ENCODE results near the gene FHIP1A. TPM values are rescaled to one million over a fixed set of nuclear protein-coding genes. Genes with fewer than 3 reads are reported as not detected.

The FHIP1A gene
- total RNA-seq, 2 donors from 2014 or later: 18.9 to 29.2 TPM

DNA sequence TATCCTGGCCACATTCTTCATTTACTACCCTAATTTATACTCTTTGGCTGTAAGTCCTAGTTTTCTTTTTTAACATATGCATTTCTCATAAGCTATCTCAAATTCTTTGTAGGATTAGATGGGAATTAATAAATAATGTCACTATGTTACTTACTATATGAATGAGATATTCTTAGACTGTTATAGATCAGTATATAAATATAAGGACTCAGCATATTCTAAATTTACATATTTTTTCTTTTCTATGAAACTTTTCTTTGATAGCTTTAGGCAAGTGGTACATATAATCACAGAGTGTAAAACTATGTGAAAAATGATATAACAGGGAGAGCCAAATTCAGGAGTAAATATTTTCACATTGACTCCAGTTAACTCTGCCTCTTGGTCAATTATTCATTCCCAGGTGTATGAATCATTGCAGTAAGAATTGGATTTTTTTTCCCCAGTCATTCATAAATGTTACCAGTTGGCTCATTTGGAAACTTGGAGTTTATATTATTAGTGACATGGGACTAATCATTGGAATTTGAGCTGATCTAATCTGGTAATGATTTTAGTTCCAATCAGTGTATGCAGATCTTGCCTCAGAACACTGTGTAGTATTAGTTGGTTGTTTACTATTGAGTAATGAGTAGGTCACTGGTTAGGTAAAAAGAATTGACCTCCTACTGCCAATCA is 25.3 kb downstream of the FHIP1A start:
- Mint-ChIP-seq H3K4me3 (no peak overlapping the region), H3K4me1 (peaks cover 40% of the 10 kb centered on the region), H3K36me3 (ENCODE audit: low read depth) (no peaks in the 10 kb centered on the region), H3K9me3 (no peaks in the 10 kb centered on the region), H3K27me3 (ENCODE audit: insufficient read depth) (no peaks in the 10 kb centered on the region), H3K27ac (no peak overlapping the region)
- TF ChIP-seq, protein P1, sequence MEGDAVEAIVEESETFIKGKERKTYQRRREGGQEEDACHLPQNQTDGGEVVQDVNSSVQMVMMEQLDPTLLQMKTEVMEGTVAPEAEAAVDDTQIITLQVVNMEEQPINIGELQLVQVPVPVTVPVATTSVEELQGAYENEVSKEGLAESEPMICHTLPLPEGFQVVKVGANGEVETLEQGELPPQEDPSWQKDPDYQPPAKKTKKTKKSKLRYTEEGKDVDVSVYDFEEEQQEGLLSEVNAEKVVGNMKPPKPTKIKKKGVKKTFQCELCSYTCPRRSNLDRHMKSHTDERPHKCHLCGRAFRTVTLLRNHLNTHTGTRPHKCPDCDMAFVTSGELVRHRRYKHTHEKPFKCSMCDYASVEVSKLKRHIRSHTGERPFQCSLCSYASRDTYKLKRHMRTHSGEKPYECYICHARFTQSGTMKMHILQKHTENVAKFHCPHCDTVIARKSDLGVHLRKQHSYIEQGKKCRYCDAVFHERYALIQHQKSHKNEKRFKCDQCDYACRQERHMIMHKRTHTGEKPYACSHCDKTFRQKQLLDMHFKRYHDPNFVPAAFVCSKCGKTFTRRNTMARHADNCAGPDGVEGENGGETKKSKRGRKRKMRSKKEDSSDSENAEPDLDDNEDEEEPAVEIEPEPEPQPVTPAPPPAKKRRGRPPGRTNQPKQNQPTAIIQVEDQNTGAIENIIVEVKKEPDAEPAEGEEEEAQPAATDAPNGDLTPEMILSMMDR (conservative IDR thresholded peaks at IDR 0.05): no peak
- no peak overlapping the region for H3K9ac ChIP-seq (ENCODE audit: extremely low read depth, low read length, poor library complexity, severe bottlenecking)
- no peaks in the 10 kb centered on the region for H3K9me3 ChIP-seq (ENCODE audit: control insufficient read depth, low read length)
- H3K4me1 ChIP-seq (ENCODE audit: control insufficient read depth, insufficient read depth, low read length): peaks cover 9% of the 10 kb centered on the region
- no peak overlapping the region for H3K4me3 ChIP-seq (ENCODE audit: low read length)
- no peak for DNase-seq
- H3K27ac ChIP-seq (ENCODE audit: low read depth, low read length): no peak overlapping the region
- no peaks in the 10 kb centered on the region for H3K36me3 ChIP-seq (ENCODE audit: control insufficient read depth, insufficient read depth, low read length)
- H3K27me3 ChIP-seq (ENCODE audit: control insufficient read depth, insufficient read depth, low read length, poor library complexity, severe bottlenecking): no peaks in the 10 kb centered on the region

DNA sequence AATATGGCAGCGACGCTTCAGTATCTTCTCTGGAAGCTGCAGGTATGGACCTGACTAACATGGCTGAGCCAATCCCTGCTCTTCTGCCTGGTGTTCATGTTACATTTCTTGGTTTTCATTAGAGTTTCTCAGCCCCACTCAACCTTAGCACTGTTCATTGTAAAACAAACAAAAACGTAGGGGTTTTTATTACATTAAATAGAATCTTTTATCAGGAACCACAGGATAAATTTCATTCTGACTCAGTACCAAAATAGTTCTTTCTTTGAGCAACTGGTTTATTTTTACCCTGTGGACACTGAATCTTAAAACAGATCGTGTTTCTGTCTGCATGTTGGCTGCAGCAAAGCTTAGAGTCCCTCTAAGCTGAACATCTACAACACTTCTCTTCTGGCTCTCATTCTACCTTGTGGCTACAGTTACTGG is 27.1 kb downstream of the FHIP1A start:
- H3K4me3 ChIP-seq (ENCODE audit: low read length): no peak overlapping the region
- TF ChIP-seq, protein P1 (conservative IDR thresholded peaks at IDR 0.05): no peak
- H3K27me3 Mint-ChIP-seq (ENCODE audit: insufficient read depth): no peaks in the 10 kb centered on the region
- H3K4me1 Mint-ChIP-seq: peaks cover 34% of the 10 kb centered on the region
- no peaks in the 10 kb centered on the region for H3K36me3 ChIP-seq (ENCODE audit: control insufficient read depth, insufficient read depth, low read length)
- no peak overlapping the region for H3K27ac Mint-ChIP-seq
- no peak for DNase-seq
- H3K27ac ChIP-seq (ENCODE audit: low read depth, low read length): no peak overlapping the region
- H3K9me3 ChIP-seq (ENCODE audit: control insufficient read depth, low read length): no peaks in the 10 kb centered on the region
- H3K4me3 Mint-ChIP-seq: no peak overlapping the region
- WGBS, 2 experiments (ENCODE audit: insufficient coverage in 1 of 2, insufficient read length in 1 of 2): 91 to 98% methylated on average over 4 of the region's 4 CpGs
- H3K9ac ChIP-seq (ENCODE audit: extremely low read depth, low read length, poor library complexity, severe bottlenecking): no peak overlapping the region
- no peaks in the 10 kb centered on the region for H3K27me3 ChIP-seq (ENCODE audit: control insufficient read depth, insufficient read depth, low read length, poor library complexity, severe bottlenecking)
- H3K4me1 ChIP-seq (ENCODE audit: control insufficient read depth, insufficient read depth, low read length): peaks cover 4% of the 10 kb centered on the region
- H3K36me3 Mint-ChIP-seq (ENCODE audit: low read depth): no peaks in the 10 kb centered on the region
- no peaks in the 10 kb centered on the region for H3K9me3 Mint-ChIP-seq

DNA sequence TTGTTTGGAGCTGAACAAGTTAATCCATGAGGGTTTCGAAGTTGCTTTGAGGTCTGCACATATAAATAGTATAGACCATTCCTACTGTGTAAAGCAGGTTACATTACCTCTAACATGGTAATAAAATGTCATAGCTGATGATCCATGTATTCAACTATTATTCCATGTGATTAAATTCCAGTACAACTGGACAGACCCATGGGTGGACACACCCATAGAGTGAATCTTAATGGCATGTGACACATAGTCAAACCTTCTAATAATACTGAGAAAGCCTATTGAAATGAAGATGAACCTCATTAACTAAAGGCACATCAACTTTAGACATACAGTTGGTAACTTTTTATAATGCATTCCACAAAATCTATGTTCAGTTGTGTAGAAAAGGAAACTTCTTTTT is 28.5 kb downstream of the FHIP1A start:
- no peaks in the 10 kb centered on the region for H3K9me3 Mint-ChIP-seq
- TF ChIP-seq, protein P1 (conservative IDR thresholded peaks at IDR 0.05): no peak
- Histone ChIP-seq H3K4me3 (ENCODE audit: low read length) (no peak overlapping the region), H3K4me1 (ENCODE audit: control insufficient read depth, insufficient read depth, low read length) (peaks cover 3% of the 10 kb centered on the region), H3K9ac (ENCODE audit: extremely low read depth, low read length, poor library complexity, severe bottlenecking) (no peak overlapping the region), H3K9me3 (ENCODE audit: control insufficient read depth, low read length) (no peaks in the 10 kb centered on the region), H3K27me3 (ENCODE audit: control insufficient read depth, insufficient read depth, low read length, poor library complexity, severe bottlenecking) (no peaks in the 10 kb centered on the region), H3K36me3 (ENCODE audit: control insufficient read depth, insufficient read depth, low read length) (no peaks in the 10 kb centered on the region), H3K27ac (ENCODE audit: low read depth, low read length) (no peak overlapping the region)
- WGBS, 2 experiments (ENCODE audit: insufficient coverage in 1 of 2, insufficient read length in 1 of 2): 100% methylated on average over 1 of the region's 1 CpG; no CpG with 5 or more reads in 1 of the 2 experiments
- H3K27me3 Mint-ChIP-seq (ENCODE audit: insufficient read depth): no peaks in the 10 kb centered on the region
- no peak overlapping the region for H3K4me3 Mint-ChIP-seq
- H3K4me1 Mint-ChIP-seq: peaks cover 20% of the 10 kb centered on the region
- no peak for DNase-seq
- no peak overlapping the region for H3K27ac Mint-ChIP-seq
- no peaks in the 10 kb centered on the region for H3K36me3 Mint-ChIP-seq (ENCODE audit: low read depth)
